MM.1S (cell line): Measurements from ENCODE around the gene CELA1.

Experiments used
- EZH2 ChIP-seq: fragments of 300-600 bp; sonication (generic); optimal IDR thresholded peaks from 2 replicates; pipeline ENCODE3; 2017; ENCODE audit warnings: low read depth, mild to moderate bottlenecking, antibody characterized with exemption, low read length, mixed read lengths
- EZH2phosphoT487 ChIP-seq: fragments of 300-600 bp; sonication (generic); IDR thresholded peaks from 2 replicates; pipeline ENCODE4 v1.6.1; 2018; ENCODE audit warnings: antibody characterized with exemption, low read length
- TF ChIP-seq, protein P1 (sequence below): fragments of 300-600 bp; sonication (generic); IDR thresholded peaks from 2 replicates; pipeline ENCODE4 v1.5.1; 2016; ENCODE audit warnings: antibody characterized with exemption, low read length, mixed read lengths

DNA sequence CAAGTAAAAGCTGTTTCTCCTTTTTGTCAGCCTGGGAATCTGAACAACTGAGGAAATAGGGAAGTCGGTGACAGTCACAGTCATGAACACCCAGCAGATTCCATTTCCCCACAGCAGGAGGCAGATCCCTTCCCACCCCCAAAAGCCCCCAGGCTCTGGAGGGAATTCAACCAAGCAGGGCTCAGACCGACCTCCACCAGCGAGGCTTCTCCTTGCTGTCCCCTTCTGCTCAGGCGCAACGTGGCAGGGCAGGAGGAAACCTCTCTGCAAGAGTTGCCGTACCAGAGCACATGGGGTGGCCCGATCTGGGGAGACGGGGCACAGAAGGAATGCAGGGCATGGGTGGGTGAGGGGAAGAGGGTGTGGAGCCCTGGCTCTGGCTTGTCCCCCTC lies 44.4 kb upstream of the CELA1 start:
- TF ChIP-seq, protein P1, sequence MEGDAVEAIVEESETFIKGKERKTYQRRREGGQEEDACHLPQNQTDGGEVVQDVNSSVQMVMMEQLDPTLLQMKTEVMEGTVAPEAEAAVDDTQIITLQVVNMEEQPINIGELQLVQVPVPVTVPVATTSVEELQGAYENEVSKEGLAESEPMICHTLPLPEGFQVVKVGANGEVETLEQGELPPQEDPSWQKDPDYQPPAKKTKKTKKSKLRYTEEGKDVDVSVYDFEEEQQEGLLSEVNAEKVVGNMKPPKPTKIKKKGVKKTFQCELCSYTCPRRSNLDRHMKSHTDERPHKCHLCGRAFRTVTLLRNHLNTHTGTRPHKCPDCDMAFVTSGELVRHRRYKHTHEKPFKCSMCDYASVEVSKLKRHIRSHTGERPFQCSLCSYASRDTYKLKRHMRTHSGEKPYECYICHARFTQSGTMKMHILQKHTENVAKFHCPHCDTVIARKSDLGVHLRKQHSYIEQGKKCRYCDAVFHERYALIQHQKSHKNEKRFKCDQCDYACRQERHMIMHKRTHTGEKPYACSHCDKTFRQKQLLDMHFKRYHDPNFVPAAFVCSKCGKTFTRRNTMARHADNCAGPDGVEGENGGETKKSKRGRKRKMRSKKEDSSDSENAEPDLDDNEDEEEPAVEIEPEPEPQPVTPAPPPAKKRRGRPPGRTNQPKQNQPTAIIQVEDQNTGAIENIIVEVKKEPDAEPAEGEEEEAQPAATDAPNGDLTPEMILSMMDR: no peak
- no peak for TF ChIP-seq EZH2phosphoT487
- no peak for TF ChIP-seq EZH2
